HEK293 (cell line): ENCODE measurements around the gene CABP7.
"Not testable (repeated sequence)": the region's sequence is repeated elsewhere in the genome, so short reads cannot be mapped to it uniquely, and the experiment has no call there.

ENCODE experiments used
- CTCF ChIA-PET: fragments of 350-600 bp; formaldehyde crosslinking; extraction: SDS; loops from one replicate; lab custom pipeline; 2021; ENCODE audit warnings: antibody characterized with exemption; lab: Yijun Ruan, JAX
- POLR2A ChIA-PET: fragments of 300-600 bp; formaldehyde crosslinking; extraction: SDS; loops from one replicate; lab custom pipeline; 2020; ENCODE audit warnings: antibody characterized with exemption, inconsistent platforms; lab: Yijun Ruan, JAX
- H3K27ac ChIP-seq: fragments of 200-500 bp; sonication (Bioruptor generic); 2 replicates; pipeline ENCODE4 v1.5.1; 2014; ENCODE audit warnings: low read depth, low read length, control low read depth, inconsistent platforms; ENCODE audit errors: extremely low read depth
- H3K36me3 ChIP-seq, 2 experiments: fragments of 200-500 bp in 1 of 2; sonication (Bioruptor generic) in 1 of 2; 1 replicate in 1 of 2; 2 replicates in 1 of 2; pipeline ENCODE4 v1.5.1; 2014 to 2017; ENCODE audit warnings: inconsistent platforms in 2 of 2, low read length in 2 of 2; ENCODE audit not compliant: control insufficient read depth in 2 of 2, insufficient read depth in 1 of 2
- H3K4me1 ChIP-seq: fragments of 200-500 bp; sonication (Bioruptor generic); 2 replicates; pipeline ENCODE4 v1.5.1; 2014; ENCODE audit warnings: mild to moderate bottlenecking, low read length, inconsistent platforms; ENCODE audit not compliant: control insufficient read depth, insufficient read depth
- H3K4me3 ChIP-seq: 2 replicates; pipeline ENCODE4 v1.5.1; 2011; ENCODE audit warnings: low read depth, mild to moderate bottlenecking, control low read depth, low read length, moderate library complexity
- H3K9me3 ChIP-seq: fragments of 200-500 bp; sonication (Bioruptor generic); 2 replicates; pipeline ENCODE4 v1.5.1; 2014; ENCODE audit warnings: low read depth, low read length, inconsistent platforms; ENCODE audit not compliant: control insufficient read depth, insufficient read depth
- INSM2 ChIP-seq: fragments of 450-650 bp; formaldehyde crosslinking; IDR thresholded peaks from 2 replicates; pipeline ENCODE4 v1.5.1; 2016; ENCODE audit warnings: missing biosample characterization, missing genetic modification characterization
- REPIN1 ChIP-seq: fragments of 450-650 bp; formaldehyde crosslinking; IDR thresholded peaks from 2 replicates; pipeline ENCODE4 v1.5.1; 2017; ENCODE audit warnings: missing biosample characterization, missing genetic modification characterization, low read depth
- SALL2 ChIP-seq: fragments of 450-650 bp; formaldehyde crosslinking; IDR thresholded peaks from 2 replicates; pipeline ENCODE4 v1.5.0; 2017; ENCODE audit warnings: missing biosample characterization, mild to moderate bottlenecking, missing genetic modification characterization, borderline replicate concordance
- ZNF335 ChIP-seq: fragments of 450-650 bp; formaldehyde crosslinking; conservative IDR thresholded peaks from 2 replicates; pipeline ENCODE4 v1.5.1; 2016; ENCODE audit warnings: missing biosample characterization, missing genetic modification characterization
- ZNF391 ChIP-seq: fragments of 450-650 bp; formaldehyde crosslinking; IDR thresholded peaks from 2 replicates; pipeline ENCODE4 v1.5.1; 2016; ENCODE audit warnings: low read depth, missing biosample characterization, missing genetic modification characterization, borderline replicate concordance
- ZNF404 ChIP-seq: fragments of 450-650 bp; formaldehyde crosslinking; IDR thresholded peaks from 2 replicates; pipeline ENCODE4 v1.5.1; 2017; ENCODE audit warnings: missing biosample characterization, missing genetic modification characterization
- TF ChIP-seq, protein P1 (sequence below): fragments of 450-650 bp; formaldehyde crosslinking; IDR thresholded peaks from 2 replicates; pipeline ENCODE4 v1.5.1; 2016; ENCODE audit warnings: missing biosample characterization, missing genetic modification characterization, borderline replicate concordance
- TF ChIP-seq, protein P2 (sequence below): fragments of 450-650 bp; formaldehyde crosslinking; IDR thresholded peaks from 2 replicates; pipeline ENCODE4 v1.5.1; 2016; ENCODE audit warnings: missing biosample characterization, missing genetic modification characterization
- TF ChIP-seq, protein P3 (sequence below): fragments of 450-650 bp; formaldehyde crosslinking; IDR thresholded peaks from 2 replicates; pipeline ENCODE4 v1.5.1; 2017; ENCODE audit warnings: missing biosample characterization, missing genetic modification characterization
- TF ChIP-seq, protein P4 (sequence below): fragments of 450-650 bp; formaldehyde crosslinking; IDR thresholded peaks from 2 replicates; pipeline ENCODE4 v1.5.0; 2017; ENCODE audit warnings: missing biosample characterization, missing genetic modification characterization, borderline replicate concordance
- TF ChIP-seq, protein P5 (sequence below): fragments of 450-650 bp; formaldehyde crosslinking; IDR thresholded peaks from 2 replicates; pipeline ENCODE4 v1.5.1; 2016; ENCODE audit warnings: missing biosample characterization, missing genetic modification characterization

The CABP7 gene

DNA sequence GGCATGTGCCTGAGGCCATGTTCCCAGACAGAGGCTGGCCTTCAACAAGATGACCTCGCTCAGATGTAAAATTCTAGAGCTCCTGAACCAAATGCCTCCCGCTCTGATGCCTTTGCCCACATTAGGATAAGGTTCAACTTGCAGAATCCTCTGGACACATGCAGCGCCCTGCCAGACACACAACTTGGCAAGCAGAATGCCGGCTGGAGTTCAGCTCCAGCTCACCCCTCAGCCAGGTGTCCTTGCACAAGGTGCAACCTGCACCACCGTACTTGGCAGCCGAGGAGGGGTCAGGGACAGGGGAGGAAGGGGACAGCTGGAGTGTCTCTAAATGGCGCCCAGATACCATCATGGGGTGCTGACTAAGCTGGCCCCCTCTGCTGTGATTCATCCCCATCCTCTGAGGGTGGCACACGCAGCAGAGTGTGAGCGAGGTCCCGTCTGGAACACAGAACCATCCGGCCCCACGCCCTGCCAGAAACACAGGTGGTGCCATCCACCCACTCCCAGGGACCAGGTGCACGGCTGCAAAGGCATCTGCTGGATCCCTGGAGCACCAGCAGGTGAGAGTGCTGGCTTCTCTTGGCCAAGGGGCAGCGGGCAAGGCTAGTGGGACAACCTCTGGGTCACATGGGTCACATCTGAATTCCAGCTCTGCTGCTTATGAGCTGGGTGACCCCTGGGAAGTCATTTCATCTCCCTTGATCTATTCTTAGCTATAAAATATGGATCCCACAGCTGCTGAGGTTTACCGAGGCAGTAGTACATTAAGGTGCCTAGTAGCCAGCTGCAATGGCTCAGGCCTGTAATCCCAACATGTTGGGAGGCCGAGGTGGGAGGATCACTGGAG, 34.2 kb downstream of the CABP7 start (continued):
- TF ChIP-seq, protein P1, sequence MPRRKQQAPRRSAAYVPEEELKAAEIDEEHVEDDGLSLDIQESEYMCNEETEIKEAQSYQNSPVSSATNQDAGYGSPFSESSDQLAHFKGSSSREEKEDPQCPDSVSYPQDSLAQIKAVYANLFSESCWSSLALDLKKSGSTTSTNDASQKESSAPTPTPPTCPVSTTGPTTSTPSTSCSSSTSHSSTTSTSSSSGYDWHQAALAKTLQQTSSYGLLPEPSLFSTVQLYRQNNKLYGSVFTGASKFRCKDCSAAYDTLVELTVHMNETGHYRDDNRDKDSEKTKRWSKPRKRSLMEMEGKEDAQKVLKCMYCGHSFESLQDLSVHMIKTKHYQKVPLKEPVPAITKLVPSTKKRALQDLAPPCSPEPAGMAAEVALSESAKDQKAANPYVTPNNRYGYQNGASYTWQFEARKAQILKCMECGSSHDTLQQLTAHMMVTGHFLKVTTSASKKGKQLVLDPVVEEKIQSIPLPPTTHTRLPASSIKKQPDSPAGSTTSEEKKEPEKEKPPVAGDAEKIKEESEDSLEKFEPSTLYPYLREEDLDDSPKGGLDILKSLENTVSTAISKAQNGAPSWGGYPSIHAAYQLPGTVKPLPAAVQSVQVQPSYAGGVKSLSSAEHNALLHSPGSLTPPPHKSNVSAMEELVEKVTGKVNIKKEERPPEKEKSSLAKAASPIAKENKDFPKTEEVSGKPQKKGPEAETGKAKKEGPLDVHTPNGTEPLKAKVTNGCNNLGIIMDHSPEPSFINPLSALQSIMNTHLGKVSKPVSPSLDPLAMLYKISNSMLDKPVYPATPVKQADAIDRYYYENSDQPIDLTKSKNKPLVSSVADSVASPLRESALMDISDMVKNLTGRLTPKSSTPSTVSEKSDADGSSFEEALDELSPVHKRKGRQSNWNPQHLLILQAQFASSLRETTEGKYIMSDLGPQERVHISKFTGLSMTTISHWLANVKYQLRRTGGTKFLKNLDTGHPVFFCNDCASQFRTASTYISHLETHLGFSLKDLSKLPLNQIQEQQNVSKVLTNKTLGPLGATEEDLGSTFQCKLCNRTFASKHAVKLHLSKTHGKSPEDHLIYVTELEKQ (tag by site-specific recombination) = no peak
- TF ChIP-seq SALL2 (tag by site-specific recombination) = no peak
- TF ChIP-seq INSM2 = no peak
- TF ChIP-seq REPIN1 = no peak

- H3K36me3 ChIP-seq, H3K4me1 ChIP-seq, H3K27ac ChIP-seq, H3K4me3 ChIP-seq, H3K9me3 ChIP-seq: not testable (repeated sequence)
- CTCF ChIA-PET = interaction anchor here (0.6 to 0.7 kb wide), 2 partner anchors 66 to 119 kb away, joined by 3 to 5 read pairs; no protein-coding TSS in a partner anchor
- POLR2A ChIA-PET = interaction anchor here (1.0 kb wide), 1 partner anchor 10 kb away, joined by 3 read pairs; no protein-coding TSS in a partner anchor
Observed at GRCh38 chr22:29754658-29755395, 35.0 kb downstream of the CABP7 start.

GRCh38 chr22:29755889-29756288, 36.1 kb downstream of the CABP7 start:
- H3K9me3 ChIP-seq = no peaks in the 10 kb centered on the region
- H3K36me3 ChIP-seq = no peaks in the 10 kb centered on the region; a peak in 1 of 3 replicates
- no peak for TF ChIP-seq ZNF391
- TF ChIP-seq, protein P2, sequence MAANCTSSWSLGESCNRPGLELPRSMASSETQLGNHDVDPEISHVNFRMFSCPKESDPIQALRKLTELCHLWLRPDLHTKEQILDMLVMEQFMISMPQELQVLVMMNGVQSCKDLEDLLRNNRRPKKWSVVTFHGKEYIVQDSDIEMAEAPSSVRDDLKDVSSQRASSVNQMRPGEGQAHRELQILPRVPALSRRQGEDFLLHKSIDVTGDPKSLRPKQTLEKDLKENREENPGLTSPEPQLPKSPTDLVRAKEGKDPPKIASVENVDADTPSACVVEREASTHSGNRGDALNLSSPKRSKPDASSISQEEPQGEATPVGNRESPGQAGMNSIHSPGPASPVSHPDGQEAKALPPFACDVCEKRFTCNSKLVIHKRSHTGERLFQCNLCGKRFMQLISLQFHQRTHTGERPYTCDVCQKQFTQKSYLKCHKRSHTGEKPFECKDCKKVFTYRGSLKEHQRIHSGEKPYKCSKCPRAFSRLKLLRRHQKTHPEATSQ (tag by site-specific recombination) = no peak
- TF ChIP-seq ZNF404 (tag by site-specific recombination) = no peak
- TF ChIP-seq, protein P3, sequence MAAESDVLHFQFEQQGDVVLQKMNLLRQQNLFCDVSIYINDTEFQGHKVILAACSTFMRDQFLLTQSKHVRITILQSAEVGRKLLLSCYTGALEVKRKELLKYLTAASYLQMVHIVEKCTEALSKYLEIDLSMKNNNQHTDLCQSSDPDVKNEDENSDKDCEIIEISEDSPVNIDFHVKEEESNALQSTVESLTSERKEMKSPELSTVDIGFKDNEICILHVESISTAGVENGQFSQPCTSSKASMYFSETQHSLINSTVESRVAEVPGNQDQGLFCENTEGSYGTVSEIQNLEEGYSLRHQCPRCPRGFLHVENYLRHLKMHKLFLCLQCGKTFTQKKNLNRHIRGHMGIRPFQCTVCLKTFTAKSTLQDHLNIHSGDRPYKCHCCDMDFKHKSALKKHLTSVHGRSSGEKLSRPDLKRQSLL = no peak
- TF ChIP-seq, protein P4, sequence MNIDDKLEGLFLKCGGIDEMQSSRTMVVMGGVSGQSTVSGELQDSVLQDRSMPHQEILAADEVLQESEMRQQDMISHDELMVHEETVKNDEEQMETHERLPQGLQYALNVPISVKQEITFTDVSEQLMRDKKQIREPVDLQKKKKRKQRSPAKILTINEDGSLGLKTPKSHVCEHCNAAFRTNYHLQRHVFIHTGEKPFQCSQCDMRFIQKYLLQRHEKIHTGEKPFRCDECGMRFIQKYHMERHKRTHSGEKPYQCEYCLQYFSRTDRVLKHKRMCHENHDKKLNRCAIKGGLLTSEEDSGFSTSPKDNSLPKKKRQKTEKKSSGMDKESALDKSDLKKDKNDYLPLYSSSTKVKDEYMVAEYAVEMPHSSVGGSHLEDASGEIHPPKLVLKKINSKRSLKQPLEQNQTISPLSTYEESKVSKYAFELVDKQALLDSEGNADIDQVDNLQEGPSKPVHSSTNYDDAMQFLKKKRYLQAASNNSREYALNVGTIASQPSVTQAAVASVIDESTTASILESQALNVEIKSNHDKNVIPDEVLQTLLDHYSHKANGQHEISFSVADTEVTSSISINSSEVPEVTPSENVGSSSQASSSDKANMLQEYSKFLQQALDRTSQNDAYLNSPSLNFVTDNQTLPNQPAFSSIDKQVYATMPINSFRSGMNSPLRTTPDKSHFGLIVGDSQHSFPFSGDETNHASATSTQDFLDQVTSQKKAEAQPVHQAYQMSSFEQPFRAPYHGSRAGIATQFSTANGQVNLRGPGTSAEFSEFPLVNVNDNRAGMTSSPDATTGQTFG = no peak
- no peak for TF ChIP-seq ZNF335
- TF ChIP-seq, protein P5, sequence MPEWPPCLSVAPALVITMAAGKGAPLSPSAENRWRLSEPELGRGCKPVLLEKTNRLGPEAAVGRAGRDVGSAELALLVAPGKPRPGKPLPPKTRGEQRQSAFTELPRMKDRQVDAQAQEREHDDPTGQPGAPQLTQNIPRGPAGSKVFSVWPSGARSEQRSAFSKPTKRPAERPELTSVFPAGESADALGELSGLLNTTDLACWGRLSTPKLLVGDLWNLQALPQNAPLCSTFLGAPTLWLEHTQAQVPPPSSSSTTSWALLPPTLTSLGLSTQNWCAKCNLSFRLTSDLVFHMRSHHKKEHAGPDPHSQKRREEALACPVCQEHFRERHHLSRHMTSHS (tag by site-specific recombination) = no peak
- POLR2A ChIA-PET = interaction anchor here (1.6 kb wide), 1 partner anchor 10 kb away, joined by 5 read pairs; the partner anchor contains the start of gene ZMAT5
- peaks cover 2% of the 10 kb centered on the region; the same call in 1 of the 2 replicates for H3K4me1 ChIP-seq
- no peak overlapping the region for H3K4me3 ChIP-seq
- H3K27ac ChIP-seq = no peak overlapping the region
- CTCF ChIA-PET = interaction anchor here (0.7 kb wide), 1 partner anchor 120 kb away, joined by 5 read pairs; no protein-coding TSS in a partner anchor
